ENCODE data around the gene DCLK2.

GRCh38 chr4:150141756-150142155 is 63.5 kb downstream of the DCLK2 start:
- TF ChIP-seq EZH2 (IDR thresholded peaks at IDR 0.05; ENCODE audit: low read length, unreplicated experiment) (no peak), EZH2phosphoT487 (IDR thresholded peaks at IDR 0.05; ENCODE audit: borderline replicate concordance, low read length) (no peak)
